CD4-positive, alpha-beta T cell treated with Interleukin-10 for 1 hour (primary cell): Measurements from ENCODE around the gene PPP1R1A.

Source experiments
- DNase-seq: peaks from one replicate; pipeline ENCODE4 v3.0.0-alpha.2; 2020

PPP1R1A gene

GRCh38 chr12:54588110-54588889 lies at the start of gene PPP1R1A:
PPP1R1A (minus strand) TSS chr12:54588659; CDS start chr12:54588488, 171 bp downstream.
- DNase-seq = no peak

DNA sequence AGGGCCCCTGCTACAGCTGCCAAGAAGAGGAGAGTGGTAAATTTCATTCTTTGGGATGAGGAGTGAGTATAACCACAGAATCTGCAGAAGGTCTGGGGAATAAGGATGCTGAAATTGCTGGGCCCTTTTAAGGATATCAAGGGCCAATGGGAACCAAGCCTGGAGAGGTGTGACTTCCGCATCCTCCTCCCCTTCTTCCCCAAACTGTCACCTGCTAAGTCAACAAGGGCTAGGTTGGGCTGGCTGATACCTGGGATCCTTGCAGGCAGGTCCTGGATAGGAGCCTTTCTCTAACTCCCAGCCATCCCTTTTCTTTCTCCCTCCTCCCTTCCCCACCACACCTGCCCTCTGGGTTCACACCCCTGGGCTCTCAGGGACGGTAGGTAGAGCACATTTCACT lies 46.3 kb upstream of the PPP1R1A start, which contains the start of gene LACRT:
LACRT (minus strand) TSS at position 101 of the 400 bp plus-strand sequence; CDS start at position 47, 54 bp downstream.
- DNase-seq = no peak

DNA sequence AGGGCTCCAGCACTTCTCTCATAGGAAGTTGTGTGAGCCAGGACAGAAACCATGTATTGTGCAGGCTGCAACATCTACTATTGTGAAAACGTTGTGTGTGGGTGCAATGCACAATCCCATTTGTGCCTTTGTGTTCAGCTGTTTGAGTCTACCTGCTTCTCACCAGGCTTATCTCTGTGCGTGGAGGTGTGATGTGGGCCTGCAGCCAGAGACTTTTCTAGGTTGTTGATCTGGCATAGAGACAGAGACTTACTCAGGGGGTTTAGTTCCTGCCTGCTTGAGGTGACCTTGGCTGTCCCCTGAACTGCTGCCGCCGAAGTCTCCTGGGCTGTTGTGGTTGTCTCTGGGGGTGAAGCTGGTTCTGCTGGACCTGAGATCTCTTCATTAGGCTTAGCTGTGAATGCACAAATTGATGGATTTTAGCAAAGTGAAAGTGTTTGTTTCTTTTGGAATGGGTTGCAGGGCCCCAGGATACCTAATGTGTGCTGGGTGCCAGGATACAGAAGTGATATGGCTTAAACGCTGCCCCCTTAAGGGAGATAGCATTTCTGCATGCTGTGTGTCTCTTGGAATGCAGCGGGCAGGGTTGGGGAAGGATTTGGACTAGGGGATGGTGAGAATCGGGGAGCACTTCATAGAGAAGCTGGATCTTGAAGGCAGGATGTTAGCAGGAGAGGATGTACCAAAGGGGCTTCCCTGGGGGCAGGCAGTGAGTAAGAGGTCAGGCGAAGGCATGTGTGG lies 43.7 kb upstream of the PPP1R1A start:
- DNase-seq = no peak

GRCh38 chr12:54631551-54631950 lies 43.1 kb upstream of the PPP1R1A start:
- DNase-seq = no peak

DNA sequence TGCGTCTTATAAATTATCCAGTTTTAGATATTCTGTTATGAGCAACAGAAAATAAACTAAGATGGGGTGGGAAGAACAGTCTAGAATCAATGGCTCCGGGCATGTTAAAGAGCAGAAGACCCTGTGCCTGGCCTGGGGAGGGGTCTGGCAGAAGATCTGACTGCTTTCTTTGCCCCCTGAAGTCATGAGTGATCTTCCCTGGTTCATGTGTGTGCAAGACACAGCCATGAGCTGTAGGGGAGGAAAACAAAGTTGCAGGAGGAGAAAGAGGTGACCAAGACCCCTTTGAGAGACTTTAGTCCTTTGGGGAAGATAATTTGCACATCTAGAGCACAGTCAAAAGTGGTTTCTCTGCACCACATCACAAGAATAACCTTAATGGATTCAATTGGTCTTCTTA lies 41.5 kb upstream of the PPP1R1A start:
- no peak for DNase-seq

DNA sequence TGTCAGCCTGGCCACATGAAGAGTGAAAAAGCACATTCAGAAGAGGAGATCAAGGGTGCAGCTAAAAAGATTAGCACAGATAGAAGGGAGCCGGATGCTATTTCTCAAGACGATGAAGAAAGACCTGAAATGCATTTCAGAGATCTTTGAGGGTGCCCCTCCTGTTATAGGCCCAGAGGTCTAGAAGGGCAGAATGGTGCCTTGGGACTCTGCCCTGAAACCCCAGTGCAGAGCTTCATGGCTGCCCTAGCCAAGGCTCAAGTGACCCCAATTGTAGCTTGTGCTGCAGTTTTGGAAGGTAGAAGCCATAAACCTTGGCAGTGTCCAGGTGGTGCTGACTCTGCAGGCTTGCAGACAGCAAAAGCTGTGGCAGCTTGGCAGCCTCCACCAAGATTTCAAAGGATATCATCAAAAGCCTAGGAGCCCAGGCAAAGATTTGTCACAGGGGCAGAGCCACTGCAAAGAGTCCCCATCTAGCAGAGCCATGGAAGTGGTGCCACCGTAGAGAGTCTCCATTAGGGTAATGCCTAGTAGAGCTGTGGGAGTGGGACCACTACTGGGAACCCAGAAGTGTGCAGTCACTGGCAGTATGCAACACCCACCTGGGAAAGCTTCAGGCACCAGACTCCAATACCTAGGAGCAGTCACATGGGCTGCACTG lies 39.9 kb upstream of the PPP1R1A start:
- DNase-seq = no peak

DNA sequence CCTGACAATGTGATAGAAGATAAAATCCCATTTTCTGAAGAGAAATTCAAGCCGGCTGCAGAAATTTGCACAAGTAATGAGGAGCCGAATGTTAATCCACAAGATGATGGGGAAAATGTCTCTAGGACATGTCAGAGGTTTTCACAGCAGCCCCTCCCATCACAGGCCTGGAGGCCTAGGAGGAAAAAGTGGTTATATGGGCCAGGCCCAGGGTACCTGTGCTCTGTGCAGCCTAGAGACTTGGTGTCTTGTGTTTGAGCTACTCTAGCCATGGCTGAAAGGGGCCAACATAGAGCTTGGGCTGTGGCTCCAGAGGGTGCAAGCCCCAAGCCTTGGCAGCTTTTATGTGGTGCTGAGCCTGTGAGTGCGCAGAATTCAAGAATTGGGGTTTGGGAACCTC lies 38.8 kb upstream of the PPP1R1A start:
- no peak for DNase-seq

GRCh38 chr12:54625598-54625997 lies 37.1 kb upstream of the PPP1R1A start:
- no peak for DNase-seq

DNA sequence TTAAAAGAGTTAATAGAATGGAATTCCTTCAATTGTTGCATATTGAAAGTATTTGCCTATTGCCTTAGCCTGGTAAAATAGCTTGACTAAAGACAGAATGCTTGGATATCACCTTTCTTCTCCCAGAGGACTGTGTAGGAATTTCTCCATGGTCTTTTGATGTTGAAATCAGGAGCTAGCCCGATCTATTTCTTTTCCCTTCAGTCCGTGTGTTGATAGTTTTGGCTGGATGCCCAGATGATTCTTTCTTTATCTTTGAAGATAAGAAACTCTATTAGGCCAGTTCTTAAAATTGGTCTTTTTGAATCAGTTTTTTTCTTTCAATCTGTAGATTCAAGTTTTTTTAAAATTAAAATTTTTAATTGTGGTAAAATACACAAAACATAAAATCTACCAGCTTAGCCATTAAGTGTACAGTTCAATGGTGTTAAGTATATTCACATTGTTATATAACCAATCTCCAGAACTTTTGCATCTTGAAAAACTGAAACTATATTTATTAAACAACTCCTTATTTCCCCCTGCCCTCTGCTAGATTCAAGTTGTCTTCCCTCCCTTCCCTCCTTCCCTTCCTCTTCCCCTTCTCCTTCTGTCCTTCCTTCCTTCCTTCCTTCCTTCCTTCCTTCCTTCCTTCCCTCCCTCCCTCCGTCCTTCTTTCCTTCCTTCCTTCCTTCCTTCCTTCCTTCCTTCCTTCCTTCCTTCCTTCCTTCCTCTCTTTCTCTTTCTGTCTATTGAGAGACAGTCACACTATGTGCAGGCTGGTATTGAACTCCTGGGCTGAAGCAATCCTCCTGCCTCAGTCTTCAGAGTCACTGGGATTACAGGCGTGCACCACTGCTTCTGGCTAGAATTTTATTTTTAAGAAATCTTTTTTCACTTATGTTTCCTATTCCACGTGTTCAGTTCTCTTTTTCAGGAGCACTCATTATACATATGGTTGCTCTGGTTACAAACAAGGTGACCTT lies 36.1 kb upstream of the PPP1R1A start:
- no peak for DNase-seq

- DNase-seq = no peak
Measured at GRCh38 chr12:54622463-54623183, 34.2 kb upstream of the PPP1R1A start.

DNA sequence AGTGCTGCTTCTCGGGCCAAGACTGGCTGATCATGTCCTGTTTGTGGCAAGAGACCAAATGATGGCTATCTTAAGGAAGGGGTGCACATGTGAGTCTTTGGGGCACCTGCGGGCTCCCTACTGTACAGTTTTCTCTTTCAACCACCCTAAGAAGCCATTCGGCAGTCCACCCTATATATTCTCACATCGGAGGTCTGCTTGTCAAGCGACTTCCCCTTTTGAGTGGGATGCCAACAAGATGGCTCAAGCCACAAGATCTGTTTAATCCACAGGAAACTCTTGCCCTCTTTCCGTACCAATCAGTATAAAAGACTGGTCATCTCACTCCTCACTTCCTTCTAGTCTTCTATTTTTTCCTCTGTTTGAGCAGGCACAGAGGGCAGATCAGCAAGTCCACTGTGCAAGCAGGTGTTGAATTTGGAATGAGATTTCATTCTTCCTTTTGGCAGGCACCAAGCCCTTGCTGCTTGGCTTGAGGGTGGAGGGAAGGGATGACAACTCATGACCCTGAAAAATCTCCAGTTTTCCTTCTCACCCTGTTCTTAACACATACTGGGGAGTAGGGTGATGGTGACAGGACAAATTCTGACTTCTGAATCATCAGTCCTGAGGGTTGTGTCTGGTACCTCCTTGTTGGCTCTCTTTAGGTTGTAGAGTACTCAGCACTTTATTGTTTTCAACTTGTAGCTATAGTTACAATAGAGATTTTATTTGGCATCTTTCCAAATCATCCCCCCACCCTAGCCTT lies 28.6 kb upstream of the PPP1R1A start:
- no peak for DNase-seq

DNA sequence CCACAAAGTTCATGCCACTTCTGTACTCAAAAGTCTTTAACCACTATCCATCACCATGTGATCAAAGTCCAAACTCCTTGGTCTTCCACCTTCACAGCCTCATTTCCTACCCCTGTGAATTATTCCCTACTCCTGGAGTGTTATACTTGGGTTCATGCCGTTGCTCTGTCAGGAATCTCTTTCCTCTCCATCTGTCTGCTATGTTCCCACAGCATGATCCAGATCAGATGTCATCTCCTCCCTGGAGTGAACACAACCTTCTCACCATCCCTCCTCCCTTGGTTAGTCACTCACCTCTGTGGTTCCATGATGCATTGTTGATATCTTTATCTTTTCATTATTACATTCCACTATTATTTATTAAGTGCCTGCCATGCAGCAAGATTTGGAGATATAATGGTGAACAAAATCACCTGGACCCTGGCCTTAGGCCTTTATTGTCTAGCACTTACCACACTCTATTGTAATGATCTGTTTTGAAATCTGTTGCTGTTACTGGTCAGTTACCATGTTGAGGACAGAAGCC lies 23.8 kb upstream of the PPP1R1A start:
- DNase-seq = no peak

- DNase-seq = no peak
Measured at GRCh38 chr12:54611715-54612149, 23.3 kb upstream of the PPP1R1A start.

DNA sequence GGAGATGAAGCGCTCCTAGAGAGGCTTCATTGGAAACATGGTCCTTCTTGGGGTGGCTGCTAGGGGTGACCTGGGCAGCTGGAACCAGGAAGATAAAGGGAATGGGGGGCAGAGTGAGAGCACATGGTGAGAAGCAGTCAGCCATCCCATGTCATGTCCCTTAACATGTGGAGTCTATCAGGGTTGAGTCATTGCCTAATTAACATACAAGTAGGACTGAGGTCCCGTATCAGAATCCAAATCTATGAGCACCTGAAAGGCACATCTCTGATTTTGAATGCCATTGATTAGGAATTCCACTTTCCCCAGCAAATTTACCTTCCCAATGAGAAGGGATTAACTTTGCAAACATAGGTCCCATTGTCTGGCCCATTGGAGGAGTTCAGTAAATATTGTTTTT lies 20.3 kb upstream of the PPP1R1A start:
- no peak for DNase-seq

- no peak for DNase-seq
Measured at GRCh38 chr12:54608156-54608555, 19.7 kb upstream of the PPP1R1A start.

DNA sequence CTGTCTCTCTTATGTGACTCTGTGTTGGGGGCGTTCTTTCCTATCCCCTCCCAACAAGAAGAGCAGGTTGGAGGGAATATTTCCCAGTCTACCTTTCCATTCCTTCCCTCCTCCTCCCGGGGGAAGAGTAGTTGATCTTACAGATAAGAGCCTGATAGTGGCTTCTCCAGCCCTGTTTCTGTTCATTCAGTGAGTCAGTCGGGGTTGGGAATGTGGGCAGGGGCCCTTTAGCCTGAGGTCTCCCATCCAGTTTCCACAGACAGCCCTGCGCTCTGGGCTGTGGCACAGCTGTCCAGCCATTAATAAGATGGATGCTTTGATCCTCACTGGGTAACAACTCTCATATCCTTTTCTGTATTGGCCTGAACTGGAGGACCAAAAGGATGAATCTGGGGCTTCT lies 18.1 kb upstream of the PPP1R1A start:
- DNase-seq = no peak

GRCh38 chr12:54605138-54605970 lies 16.9 kb upstream of the PPP1R1A start:
- DNase-seq = no peak

DNA sequence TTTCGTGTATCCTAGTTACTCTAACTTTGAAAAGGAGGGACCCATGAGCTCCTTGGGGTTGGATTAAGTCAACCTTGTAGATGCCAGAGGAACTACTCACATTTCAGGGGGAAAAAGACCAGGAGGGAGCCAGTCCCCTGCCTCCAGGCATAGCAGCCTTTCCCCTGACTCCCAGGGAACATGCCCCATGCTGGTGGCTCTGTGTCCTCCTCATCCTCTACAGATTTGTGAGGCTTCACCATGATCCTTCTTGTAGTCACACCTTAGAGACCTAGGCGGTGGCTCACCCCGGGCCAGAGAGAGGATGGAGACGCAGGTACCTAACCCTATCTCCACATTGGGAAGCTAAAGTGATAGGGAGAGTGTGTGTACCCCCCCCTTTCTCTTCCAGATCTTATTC lies 16.0 kb upstream of the PPP1R1A start:
- no peak for DNase-seq

DNA sequence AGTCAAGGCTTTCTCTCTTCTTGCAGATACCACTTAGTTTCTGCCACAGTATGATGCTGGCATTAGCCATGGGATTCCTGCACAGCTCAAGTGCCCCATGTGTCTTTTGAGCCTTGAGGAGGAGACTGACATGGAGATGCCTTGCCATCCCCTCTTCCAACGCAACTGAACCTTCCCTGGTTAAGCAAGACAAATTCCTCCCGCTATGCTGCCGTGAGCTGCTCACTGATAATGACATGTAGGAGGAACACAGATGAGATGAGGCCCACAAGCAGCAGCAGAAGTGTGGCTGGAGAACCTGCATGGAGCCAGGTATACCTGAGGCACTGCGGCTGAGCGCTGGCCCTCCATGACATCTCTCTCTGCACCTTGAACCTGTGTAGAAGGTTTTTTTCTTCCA lies 15.4 kb upstream of the PPP1R1A start:
- DNase-seq = no peak
